ENCODE results near the gene SRA1.
"Not testable (repeated sequence)": the region's sequence is repeated elsewhere in the genome, so short reads cannot be mapped to it uniquely, and the experiment has no call there.

SRA1 gene

GRCh38 chr5:140557136-140557805, at the start of gene SRA1:
SRA1 (minus strand) TSS chr5:140557473; CDS start chr5:140557452, 21 bp downstream.
- DNase-seq (ENCODE audit: low read depth in 2 of 2, low spot score in 1 of 2): peak; percentile 68 to 69

- DNase-seq (ENCODE audit: low read depth in 2 of 2, low spot score in 1 of 2): no peak
Measured at GRCh38 chr5:140607031-140607430, 49.8 kb upstream of the SRA1 start.

- no peak for DNase-seq (ENCODE audit: low read depth in 2 of 2, low spot score in 1 of 2)
Measured at GRCh38 chr5:140605879-140606278, 48.6 kb upstream of the SRA1 start.

- no peak for DNase-seq (ENCODE audit: low read depth in 2 of 2, low spot score in 1 of 2)
Measured at GRCh38 chr5:140603734-140604133, 46.5 kb upstream of the SRA1 start.

- DNase-seq (ENCODE audit: low read depth in 2 of 2, low spot score in 1 of 2): not testable (repeated sequence)
Measured at GRCh38 chr5:140603446-140603698, 46.1 kb upstream of the SRA1 start.

GRCh38 chr5:140602147-140602546, 44.9 kb upstream of the SRA1 start:
- no peak for DNase-seq (ENCODE audit: low read depth in 2 of 2, low spot score in 1 of 2)

- no peak for DNase-seq (ENCODE audit: low read depth in 2 of 2, low spot score in 1 of 2)
Measured at GRCh38 chr5:140600096-140600495, 42.8 kb upstream of the SRA1 start.

GRCh38 chr5:140598836-140599235, 41.6 kb upstream of the SRA1 start:
- no peak for DNase-seq (ENCODE audit: low read depth in 2 of 2, low spot score in 1 of 2)

GRCh38 chr5:140596321-140596741, 39.1 kb upstream of the SRA1 start:
- DNase-seq (ENCODE audit: low read depth in 2 of 2, low spot score in 1 of 2): no peak

GRCh38 chr5:140595538-140596300, 38.4 kb upstream of the SRA1 start:
- no peak for DNase-seq (ENCODE audit: low read depth in 2 of 2, low spot score in 1 of 2)

GRCh38 chr5:140594169-140594568, 36.9 kb upstream of the SRA1 start:
- DNase-seq (ENCODE audit: low read depth in 2 of 2, low spot score in 1 of 2): no peak

GRCh38 chr5:140593070-140593469, 35.8 kb upstream of the SRA1 start:
- DNase-seq (ENCODE audit: low read depth in 2 of 2, low spot score in 1 of 2): not testable (repeated sequence)

GRCh38 chr5:140591747-140592372, 34.6 kb upstream of the SRA1 start:
- DNase-seq (ENCODE audit: low read depth in 2 of 2, low spot score in 1 of 2): no peak

GRCh38 chr5:140590861-140591260, 33.6 kb upstream of the SRA1 start:
- no peak for DNase-seq (ENCODE audit: low read depth in 2 of 2, low spot score in 1 of 2)

- no peak for DNase-seq (ENCODE audit: low read depth in 2 of 2, low spot score in 1 of 2)
Measured at GRCh38 chr5:140588311-140589070, 31.2 kb upstream of the SRA1 start.

GRCh38 chr5:140587495-140587894, 30.2 kb upstream of the SRA1 start:
- no peak for DNase-seq (ENCODE audit: low read depth in 2 of 2, low spot score in 1 of 2)

- not testable (repeated sequence) for DNase-seq (ENCODE audit: low read depth in 2 of 2, low spot score in 1 of 2)
Measured at GRCh38 chr5:140579188-140579747, 22.0 kb upstream of the SRA1 start.

- DNase-seq (ENCODE audit: low read depth in 2 of 2, low spot score in 1 of 2): no peak
Measured at GRCh38 chr5:140576776-140577201, 19.5 kb upstream of the SRA1 start.

GRCh38 chr5:140575309-140575708, 18.0 kb upstream of the SRA1 start:
- no peak for DNase-seq (ENCODE audit: low read depth in 2 of 2, low spot score in 1 of 2)

- DNase-seq (ENCODE audit: low read depth in 2 of 2, low spot score in 1 of 2): no peak
Measured at GRCh38 chr5:140574165-140574564, 16.9 kb upstream of the SRA1 start.

GRCh38 chr5:140573683-140574082, 16.4 kb upstream of the SRA1 start:
- DNase-seq (ENCODE audit: low read depth in 2 of 2, low spot score in 1 of 2): no peak
